Keratinocyte (primary cell): ENCODE results near the gene SYK.

Source experiments
- EZH2 ChIP-seq: IDR thresholded peaks from one replicate; pipeline ENCODE4 v1.6.1; 2012; ENCODE audit warnings: inconsistent platforms, mild to moderate bottlenecking, low read length, moderate library complexity
- TF ChIP-seq, protein P1 (sequence below), 3 experiments: IDR thresholded peaks in 1 of 3; conservative IDR thresholded peaks in 1 of 3; optimal IDR thresholded peaks in 1 of 3; 2 replicates in 2 of 3; 3 replicates in 1 of 3; pipeline versions ENCODE3 to v1.5.1; 2011; ENCODE audit warnings: low read length in 3 of 3, mild to moderate bottlenecking in 3 of 3, moderate library complexity in 2 of 3, control low read depth in 1 of 3, inconsistent platforms in 1 of 3; ENCODE audit not compliant: insufficient read depth in 2 of 3; ENCODE audit errors: extremely low read depth in 1 of 3

DNA sequence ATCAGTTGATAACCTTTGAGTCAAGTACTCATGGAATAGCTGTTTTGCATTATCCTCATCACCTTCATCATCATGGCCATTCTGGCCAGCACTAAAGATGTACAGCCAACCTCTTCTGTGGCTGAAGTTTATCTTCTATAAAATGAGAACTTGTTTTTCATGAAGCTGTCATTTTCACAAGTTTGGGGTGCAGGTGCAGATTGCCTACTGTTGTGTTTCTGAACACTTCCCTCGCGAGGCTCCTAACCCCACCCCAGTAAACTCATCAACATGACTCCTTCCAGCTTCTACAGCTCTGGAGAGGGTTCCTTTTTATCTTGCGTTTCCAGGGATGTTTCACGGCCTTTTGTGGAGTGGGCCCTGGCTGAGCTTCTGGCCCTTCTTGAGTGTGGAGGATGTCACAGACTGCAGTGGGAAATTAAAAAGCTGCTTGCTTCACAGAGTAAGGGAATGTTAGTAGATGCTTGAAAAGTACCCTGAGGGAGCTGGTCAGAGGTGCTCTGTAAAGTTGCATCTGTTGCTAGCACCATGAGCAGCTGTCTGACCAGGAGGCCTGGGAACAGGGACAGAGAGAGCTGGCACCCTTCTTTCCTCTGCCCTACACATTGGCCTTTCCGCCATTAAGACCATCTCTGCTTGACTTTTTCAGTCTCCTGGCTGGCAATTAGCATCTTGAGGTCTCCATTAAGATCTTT, 24.9 kb downstream of the SYK start:
- TF ChIP-seq, protein P1, sequence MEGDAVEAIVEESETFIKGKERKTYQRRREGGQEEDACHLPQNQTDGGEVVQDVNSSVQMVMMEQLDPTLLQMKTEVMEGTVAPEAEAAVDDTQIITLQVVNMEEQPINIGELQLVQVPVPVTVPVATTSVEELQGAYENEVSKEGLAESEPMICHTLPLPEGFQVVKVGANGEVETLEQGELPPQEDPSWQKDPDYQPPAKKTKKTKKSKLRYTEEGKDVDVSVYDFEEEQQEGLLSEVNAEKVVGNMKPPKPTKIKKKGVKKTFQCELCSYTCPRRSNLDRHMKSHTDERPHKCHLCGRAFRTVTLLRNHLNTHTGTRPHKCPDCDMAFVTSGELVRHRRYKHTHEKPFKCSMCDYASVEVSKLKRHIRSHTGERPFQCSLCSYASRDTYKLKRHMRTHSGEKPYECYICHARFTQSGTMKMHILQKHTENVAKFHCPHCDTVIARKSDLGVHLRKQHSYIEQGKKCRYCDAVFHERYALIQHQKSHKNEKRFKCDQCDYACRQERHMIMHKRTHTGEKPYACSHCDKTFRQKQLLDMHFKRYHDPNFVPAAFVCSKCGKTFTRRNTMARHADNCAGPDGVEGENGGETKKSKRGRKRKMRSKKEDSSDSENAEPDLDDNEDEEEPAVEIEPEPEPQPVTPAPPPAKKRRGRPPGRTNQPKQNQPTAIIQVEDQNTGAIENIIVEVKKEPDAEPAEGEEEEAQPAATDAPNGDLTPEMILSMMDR (optimal IDR thresholded peaks at IDR 0.05 in 1 of 3, IDR thresholded peaks at IDR 0.05 in 1 of 3, conservative IDR thresholded peaks at IDR 0.05 in 1 of 3; ENCODE audit: extremely low read depth in 1 of 3, insufficient read depth in 2 of 3, low read length in 3 of 3), result no peak
- TF ChIP-seq EZH2, result no peak
